WTC11 (cell line): ENCODE data around the gene PDCL2.

Experiments
- CREB1 ChIP-seq: sonication (generic); formaldehyde crosslinking; IDR thresholded peaks from 2 replicates; pipeline ENCODE4 v1.8.0; 2023; ENCODE audit warnings: mild to moderate bottlenecking, missing genetic modification reagents
- IRF1 ChIP-seq: sonication (generic); formaldehyde crosslinking; IDR thresholded peaks from 2 replicates; pipeline ENCODE4 v1.8.0; 2023; ENCODE audit warnings: missing genetic modification reagents
- NFYB ChIP-seq: sonication (generic); formaldehyde crosslinking; conservative IDR thresholded peaks from 2 replicates; pipeline ENCODE4 v1.8.0; 2022; ENCODE audit warnings: low read depth, missing genetic modification reagents
- PREB ChIP-seq: sonication (generic); formaldehyde crosslinking; IDR thresholded peaks from 2 replicates; pipeline ENCODE4 v1.8.1; 2022; ENCODE audit warnings: mild to moderate bottlenecking, missing genetic modification reagents, moderate library complexity, borderline replicate concordance
- TEAD4 ChIP-seq: sonication (generic); formaldehyde crosslinking; IDR thresholded peaks from 2 replicates; pipeline ENCODE4 v1.8.0; 2022; ENCODE audit warnings: mild to moderate bottlenecking, missing genetic modification reagents
- TF ChIP-seq, protein P1 (sequence below): fragments of 200-600 bp; IDR thresholded peaks from 2 replicates; pipeline ENCODE4 v1.8.0; 2022; ENCODE audit warnings: antibody characterized with exemption
- TF ChIP-seq, protein P2 (sequence below): sonication (generic); formaldehyde crosslinking; IDR thresholded peaks from 2 replicates; pipeline ENCODE4 v1.8.0; 2022; ENCODE audit warnings: mild to moderate bottlenecking, missing genetic modification reagents

- TF ChIP-seq, protein P1, sequence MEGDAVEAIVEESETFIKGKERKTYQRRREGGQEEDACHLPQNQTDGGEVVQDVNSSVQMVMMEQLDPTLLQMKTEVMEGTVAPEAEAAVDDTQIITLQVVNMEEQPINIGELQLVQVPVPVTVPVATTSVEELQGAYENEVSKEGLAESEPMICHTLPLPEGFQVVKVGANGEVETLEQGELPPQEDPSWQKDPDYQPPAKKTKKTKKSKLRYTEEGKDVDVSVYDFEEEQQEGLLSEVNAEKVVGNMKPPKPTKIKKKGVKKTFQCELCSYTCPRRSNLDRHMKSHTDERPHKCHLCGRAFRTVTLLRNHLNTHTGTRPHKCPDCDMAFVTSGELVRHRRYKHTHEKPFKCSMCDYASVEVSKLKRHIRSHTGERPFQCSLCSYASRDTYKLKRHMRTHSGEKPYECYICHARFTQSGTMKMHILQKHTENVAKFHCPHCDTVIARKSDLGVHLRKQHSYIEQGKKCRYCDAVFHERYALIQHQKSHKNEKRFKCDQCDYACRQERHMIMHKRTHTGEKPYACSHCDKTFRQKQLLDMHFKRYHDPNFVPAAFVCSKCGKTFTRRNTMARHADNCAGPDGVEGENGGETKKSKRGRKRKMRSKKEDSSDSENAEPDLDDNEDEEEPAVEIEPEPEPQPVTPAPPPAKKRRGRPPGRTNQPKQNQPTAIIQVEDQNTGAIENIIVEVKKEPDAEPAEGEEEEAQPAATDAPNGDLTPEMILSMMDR = no peak
- TF ChIP-seq, protein P2, sequence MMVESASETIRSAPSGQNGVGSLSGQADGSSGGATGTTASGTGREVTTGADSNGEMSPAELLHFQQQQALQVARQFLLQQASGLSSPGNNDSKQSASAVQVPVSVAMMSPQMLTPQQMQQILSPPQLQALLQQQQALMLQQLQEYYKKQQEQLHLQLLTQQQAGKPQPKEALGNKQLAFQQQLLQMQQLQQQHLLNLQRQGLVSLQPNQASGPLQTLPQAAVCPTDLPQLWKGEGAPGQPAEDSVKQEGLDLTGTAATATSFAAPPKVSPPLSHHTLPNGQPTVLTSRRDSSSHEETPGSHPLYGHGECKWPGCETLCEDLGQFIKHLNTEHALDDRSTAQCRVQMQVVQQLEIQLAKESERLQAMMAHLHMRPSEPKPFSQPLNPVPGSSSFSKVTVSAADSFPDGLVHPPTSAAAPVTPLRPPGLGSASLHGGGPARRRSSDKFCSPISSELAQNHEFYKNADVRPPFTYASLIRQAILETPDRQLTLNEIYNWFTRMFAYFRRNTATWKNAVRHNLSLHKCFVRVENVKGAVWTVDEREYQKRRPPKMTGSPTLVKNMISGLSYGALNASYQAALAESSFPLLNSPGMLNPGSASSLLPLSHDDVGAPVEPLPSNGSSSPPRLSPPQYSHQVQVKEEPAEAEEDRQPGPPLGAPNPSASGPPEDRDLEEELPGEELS (CRISPR knock-in tag) = no peak
- TF ChIP-seq PREB (CRISPR knock-in tag) (no peak), TEAD4 (CRISPR knock-in tag) (no peak), IRF1 (CRISPR knock-in tag) (no peak), NFYB (no peak), CREB1 (CRISPR knock-in tag) (no peak)
Observed at GRCh38 chr4:55547466-55547770, 44.6 kb downstream of the PDCL2 start.
